ENCODE data around the gene PTPN11.
"Not testable (repeated sequence)": the region's sequence is repeated elsewhere in the genome, so short reads cannot be mapped to it uniquely, and the experiment has no call there.

Gene PTPN11

GRCh38 chr12:112448165-112448564, 29.4 kb downstream of the PTPN11 start:
- not testable (repeated sequence) for DNase-seq (ENCODE audit: low spot score)

- DNase-seq (ENCODE audit: low spot score), result no peak
Observed at GRCh38 chr12:112450725-112451124, 32.0 kb downstream of the PTPN11 start.

- DNase-seq (ENCODE audit: low spot score), result no peak
Observed at GRCh38 chr12:112456029-112456428, 37.3 kb downstream of the PTPN11 start.

GRCh38 chr12:112457142-112457541, 38.4 kb downstream of the PTPN11 start:
- not testable (repeated sequence) for DNase-seq (ENCODE audit: low spot score)

GRCh38 chr12:112458330-112458729, 39.6 kb downstream of the PTPN11 start:
- no peak for DNase-seq (ENCODE audit: low spot score)

GRCh38 chr12:112458751-112459150, 40.0 kb downstream of the PTPN11 start:
- no peak for DNase-seq (ENCODE audit: low spot score)

GRCh38 chr12:112463478-112463877, 44.7 kb downstream of the PTPN11 start:
- DNase-seq (ENCODE audit: low spot score), result no peak

GRCh38 chr12:112464605-112465004, 45.9 kb downstream of the PTPN11 start:
- DNase-seq (ENCODE audit: low spot score), result no peak

- DNase-seq (ENCODE audit: low spot score), result no peak
Observed at GRCh38 chr12:112466011-112466422, 47.3 kb downstream of the PTPN11 start.

- no peak for DNase-seq (ENCODE audit: low spot score)
Observed at GRCh38 chr12:112466835-112467234, 48.1 kb downstream of the PTPN11 start.

- DNase-seq (ENCODE audit: low spot score), result no peak
Observed at GRCh38 chr12:112468046-112468445, 49.3 kb downstream of the PTPN11 start.

- peak; percentile 23 for DNase-seq (ENCODE audit: low spot score)
Observed at GRCh38 chr12:112473056-112473455, 54.3 kb downstream of the PTPN11 start.

GRCh38 chr12:112479413-112479812, 60.7 kb downstream of the PTPN11 start:
- no peak for DNase-seq (ENCODE audit: low spot score)

GRCh38 chr12:112480931-112481330, 62.2 kb downstream of the PTPN11 start:
- no peak for DNase-seq (ENCODE audit: low spot score)

GRCh38 chr12:112482733-112483132, 64.0 kb downstream of the PTPN11 start:
- DNase-seq (ENCODE audit: low spot score), result no peak

- DNase-seq (ENCODE audit: low spot score), result no peak
Observed at GRCh38 chr12:112486361-112486760, 67.6 kb downstream of the PTPN11 start.

GRCh38 chr12:112488257-112488876, 69.6 kb downstream of the PTPN11 start:
- no peak for DNase-seq (ENCODE audit: low spot score)

- DNase-seq (ENCODE audit: low spot score), result no peak
Observed at GRCh38 chr12:112489456-112489855, 70.7 kb downstream of the PTPN11 start.

- peak; percentile 81 for DNase-seq (ENCODE audit: low spot score)
Observed at GRCh38 chr12:112496496-112496895, 77.7 kb downstream of the PTPN11 start.

- no peak for DNase-seq (ENCODE audit: low spot score)
Observed at GRCh38 chr12:112498580-112498979, 79.8 kb downstream of the PTPN11 start.

GRCh38 chr12:112503512-112503911, 84.8 kb downstream of the PTPN11 start:
- no peak for DNase-seq (ENCODE audit: low spot score)

- DNase-seq (ENCODE audit: low spot score), result no peak
Observed at GRCh38 chr12:112506513-112507166, 87.9 kb downstream of the PTPN11 start.

- DNase-seq (ENCODE audit: low spot score), result no peak
Observed at GRCh38 chr12:112513471-112513870, 94.7 kb downstream of the PTPN11 start.

- no peak for DNase-seq (ENCODE audit: low spot score)
Observed at GRCh38 chr12:112514456-112514855, 95.7 kb downstream of the PTPN11 start.

All from activated CD4-positive, alpha-beta T cell treated with anti-CD3 and anti-CD28 coated beads, Interleukin-2, Interleukin-4, amounts not matched to agents 100 ng/mL and 50 ng/mL, durations not matched to agents 16 hours and 8 hours (primary cell).